ENCODE measurements around the gene KLHL11.

Gene KLHL11

GRCh38 chr17:41806685-41807445 lies 58.4 kb downstream of the KLHL11 start:
- DNase-seq, result no peak
